Mesothelial cell of epicardium (in vitro differentiated cells): Measurements from ENCODE around the gene ANO1. TPM values are rescaled to one million over a fixed set of nuclear protein-coding genes. Genes with fewer than 3 reads are reported as not detected.

Source experiments
- DNase-seq, 2 experiments: peaks; one replicate each; pipeline ENCODE4 v3.0.0; 2021; ENCODE audit warnings: low spot score in 2 of 2; ENCODE audit not compliant: unreplicated experiment in 2 of 2
- H3K27ac Mint-ChIP-seq: 2 replicates; pipeline ENCODE4 v1.8.0; 2021; ENCODE audit warnings: mixed read lengths
- H3K27me3 Mint-ChIP-seq: 2 replicates; pipeline ENCODE4 v1.8.0; 2021; ENCODE audit warnings: low read depth, mixed read lengths
- H3K36me3 Mint-ChIP-seq: 2 replicates; pipeline ENCODE4 v1.8.0; 2021; ENCODE audit warnings: mixed read lengths
- H3K4me1 Mint-ChIP-seq: 2 replicates; pipeline ENCODE4 v1.8.0; 2021; ENCODE audit warnings: mixed read lengths
- H3K4me3 Mint-ChIP-seq: 2 replicates; pipeline ENCODE4 v1.8.0; 2021; ENCODE audit warnings: mild to moderate bottlenecking, moderate library complexity, mixed read lengths
- H3K9me3 Mint-ChIP-seq: 2 replicates; pipeline ENCODE4 v1.8.0; 2021; ENCODE audit warnings: mixed read lengths
- total RNA-seq: library from RNA; stranded (reverse); gene quantifications from 3 replicates; pipeline ENCODE4 v1.2.1, GENCODE V29; 2021
- TF ChIP-seq, protein P1 (sequence below): fragments of 200-600 bp; sonication (generic); IDR thresholded peaks from one replicate; pipeline ENCODE4 v1.5.0; 2021; ENCODE audit warnings: antibody characterized with exemption; ENCODE audit not compliant: unreplicated experiment

Gene ANO1
- total RNA-seq, 1 donor from 2014 or later, result 37.2 TPM

DNA sequence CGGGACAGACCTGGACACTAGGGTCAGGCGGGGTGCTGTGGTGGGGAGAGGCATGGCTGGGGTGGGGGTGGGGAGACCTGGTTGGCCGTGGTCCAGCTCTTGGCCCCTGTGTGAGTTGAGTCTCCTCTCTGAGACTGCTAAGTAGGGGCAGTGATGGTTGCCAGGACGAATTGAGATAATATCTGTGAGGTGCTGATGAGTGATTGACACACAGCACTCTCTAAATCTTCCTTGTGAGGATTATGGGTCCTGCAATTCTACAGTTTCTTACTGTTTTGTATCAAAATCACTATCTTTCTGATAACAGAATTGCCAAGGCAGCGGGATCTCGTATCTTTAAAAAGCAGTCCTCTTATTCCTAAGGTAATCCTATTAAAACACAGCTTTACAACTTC is 128.9 kb downstream of the ANO1 start:
- no peak for DNase-seq
- H3K36me3 Mint-ChIP-seq, result peaks cover 23% of the 10 kb centered on the region
- TF ChIP-seq, protein P1, sequence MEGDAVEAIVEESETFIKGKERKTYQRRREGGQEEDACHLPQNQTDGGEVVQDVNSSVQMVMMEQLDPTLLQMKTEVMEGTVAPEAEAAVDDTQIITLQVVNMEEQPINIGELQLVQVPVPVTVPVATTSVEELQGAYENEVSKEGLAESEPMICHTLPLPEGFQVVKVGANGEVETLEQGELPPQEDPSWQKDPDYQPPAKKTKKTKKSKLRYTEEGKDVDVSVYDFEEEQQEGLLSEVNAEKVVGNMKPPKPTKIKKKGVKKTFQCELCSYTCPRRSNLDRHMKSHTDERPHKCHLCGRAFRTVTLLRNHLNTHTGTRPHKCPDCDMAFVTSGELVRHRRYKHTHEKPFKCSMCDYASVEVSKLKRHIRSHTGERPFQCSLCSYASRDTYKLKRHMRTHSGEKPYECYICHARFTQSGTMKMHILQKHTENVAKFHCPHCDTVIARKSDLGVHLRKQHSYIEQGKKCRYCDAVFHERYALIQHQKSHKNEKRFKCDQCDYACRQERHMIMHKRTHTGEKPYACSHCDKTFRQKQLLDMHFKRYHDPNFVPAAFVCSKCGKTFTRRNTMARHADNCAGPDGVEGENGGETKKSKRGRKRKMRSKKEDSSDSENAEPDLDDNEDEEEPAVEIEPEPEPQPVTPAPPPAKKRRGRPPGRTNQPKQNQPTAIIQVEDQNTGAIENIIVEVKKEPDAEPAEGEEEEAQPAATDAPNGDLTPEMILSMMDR, result no peak
- no peak overlapping the region for H3K4me3 Mint-ChIP-seq
- H3K27ac Mint-ChIP-seq, result no peak overlapping the region
- H3K4me1 Mint-ChIP-seq, result peaks cover 21% of the 10 kb centered on the region
- no peaks in the 10 kb centered on the region for H3K27me3 Mint-ChIP-seq
- no peaks in the 10 kb centered on the region for H3K9me3 Mint-ChIP-seq

DNA sequence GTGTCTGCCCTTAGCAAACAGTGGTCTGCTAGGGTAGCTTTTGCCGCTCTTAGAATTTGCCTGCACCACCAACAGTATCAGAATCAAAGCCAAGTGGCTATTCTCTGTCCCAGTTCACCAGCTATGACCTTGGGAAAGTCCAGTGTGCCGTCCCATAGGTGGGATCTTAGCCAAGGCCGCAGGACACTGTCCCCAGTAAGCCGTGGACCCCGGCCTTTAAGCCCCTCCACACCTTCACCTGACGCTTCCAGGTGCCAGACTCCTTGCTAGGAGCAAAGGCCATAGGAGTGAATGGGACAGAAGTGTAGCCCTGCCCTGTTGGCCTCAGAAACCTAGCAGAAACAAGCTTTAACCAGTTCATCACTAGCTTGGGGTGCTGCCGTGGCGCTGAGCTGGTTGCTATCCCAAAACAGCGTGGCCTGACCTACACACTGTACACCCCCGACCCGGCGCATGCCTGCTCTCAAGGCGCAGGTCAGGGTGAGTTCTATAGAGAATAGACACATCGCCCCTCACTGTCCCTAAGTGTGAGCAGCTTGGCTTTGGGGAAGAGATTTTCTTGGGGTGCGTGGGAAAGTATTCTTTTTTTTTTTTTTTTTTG is 129.5 kb downstream of the ANO1 start:
- DNase-seq, result no peak
- TF ChIP-seq, protein P1, result no peak
- no peak overlapping the region for H3K4me3 Mint-ChIP-seq
- H3K4me1 Mint-ChIP-seq, result peaks cover 21% of the 10 kb centered on the region
- H3K27ac Mint-ChIP-seq, result no peak overlapping the region
- H3K36me3 Mint-ChIP-seq, result peaks cover 23% of the 10 kb centered on the region
- H3K27me3 Mint-ChIP-seq, result no peaks in the 10 kb centered on the region
- no peaks in the 10 kb centered on the region for H3K9me3 Mint-ChIP-seq

DNA sequence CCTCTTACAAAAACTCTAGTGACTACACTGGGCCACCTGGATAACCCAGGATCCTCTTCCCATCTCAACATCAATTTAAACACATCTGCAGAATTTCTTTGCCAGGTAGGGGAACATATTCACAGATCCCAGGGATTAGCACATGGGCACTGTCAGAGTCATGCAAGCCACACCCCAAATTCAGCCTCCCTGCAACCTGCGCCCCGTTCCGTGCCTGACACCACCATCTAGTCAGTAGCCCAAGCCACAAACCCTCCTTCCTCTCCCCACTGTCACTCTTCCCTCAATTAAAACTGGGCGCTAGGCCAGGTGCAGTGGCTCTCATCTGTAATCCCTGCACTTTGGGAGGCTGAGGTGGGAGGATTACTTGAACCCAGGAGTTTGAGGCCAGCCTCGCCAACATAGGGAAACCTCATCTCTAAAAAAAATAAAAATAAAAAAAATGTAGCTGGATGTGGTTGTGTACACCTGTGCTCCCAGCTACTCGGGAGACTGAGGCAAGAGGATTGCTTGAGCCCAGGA is 131.3 kb downstream of the ANO1 start:
- no peaks in the 10 kb centered on the region for H3K27me3 Mint-ChIP-seq
- no peaks in the 10 kb centered on the region for H3K9me3 Mint-ChIP-seq
- no peak overlapping the region for H3K4me3 Mint-ChIP-seq
- H3K27ac Mint-ChIP-seq, result no peak overlapping the region
- H3K4me1 Mint-ChIP-seq, result peaks cover 10% of the 10 kb centered on the region
- DNase-seq, result no peak
- H3K36me3 Mint-ChIP-seq, result peaks cover 23% of the 10 kb centered on the region
- TF ChIP-seq, protein P1, result no peak

DNA sequence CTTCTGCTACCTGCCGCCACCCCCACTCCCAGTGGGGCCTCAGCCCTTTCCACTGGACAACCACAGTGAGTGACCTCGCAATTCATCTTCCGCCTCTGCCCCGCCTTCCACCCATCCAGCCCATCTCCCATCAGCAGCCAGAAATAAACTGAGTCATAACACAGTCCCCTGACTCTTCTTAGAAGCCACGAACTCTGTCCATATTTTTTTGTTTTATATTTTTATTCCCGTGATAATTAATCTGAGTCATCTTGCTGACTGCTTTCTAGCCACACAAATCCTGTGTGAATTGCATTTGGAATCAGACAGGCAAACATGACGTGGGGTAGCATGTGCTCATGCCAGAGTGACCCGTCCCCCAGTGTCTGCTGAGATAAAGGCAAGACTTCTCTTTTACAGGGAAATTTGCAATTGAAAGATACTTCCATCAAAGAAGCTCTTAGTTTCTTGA is 132.0 kb downstream of the ANO1 start:
- DNase-seq, result no peak
- TF ChIP-seq, protein P1, result no peak
- Mint-ChIP-seq H3K9me3 (no peaks in the 10 kb centered on the region), H3K27ac (no peak overlapping the region), H3K27me3 (no peaks in the 10 kb centered on the region), H3K36me3 (peaks cover 23% of the 10 kb centered on the region), H3K4me1 (peaks cover 4% of the 10 kb centered on the region), H3K4me3 (no peak overlapping the region)

DNA sequence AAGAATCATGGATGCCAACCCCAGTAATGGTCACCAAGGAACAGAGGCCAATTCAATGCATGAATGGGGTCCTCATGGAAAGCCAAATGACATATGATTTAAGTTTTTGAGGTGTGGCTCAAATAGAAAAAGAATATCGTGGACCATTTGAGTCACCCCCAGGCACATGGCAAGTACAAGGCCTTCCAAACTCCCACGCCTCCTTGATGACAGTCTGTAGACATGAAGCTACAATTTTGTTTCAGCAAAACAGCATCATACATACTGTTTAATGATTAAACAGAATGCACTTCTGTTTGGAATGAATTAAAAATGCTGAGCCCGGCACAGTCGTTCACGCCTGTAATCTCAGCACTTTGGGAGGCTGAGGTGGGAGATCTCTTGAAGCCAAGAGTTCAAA is 132.4 kb downstream of the ANO1 start:
- no peaks in the 10 kb centered on the region for H3K27me3 Mint-ChIP-seq
- peaks cover under 1% of the 10 kb centered on the region for H3K4me1 Mint-ChIP-seq
- H3K9me3 Mint-ChIP-seq, result no peaks in the 10 kb centered on the region
- no peak for DNase-seq
- H3K4me3 Mint-ChIP-seq, result no peak overlapping the region
- no peak overlapping the region for H3K27ac Mint-ChIP-seq
- H3K36me3 Mint-ChIP-seq, result peaks cover 23% of the 10 kb centered on the region
- TF ChIP-seq, protein P1, result no peak
